ENCODE measurements around the gene BCORL1. TPM values are rescaled to one million over a fixed set of nuclear protein-coding genes. Genes with fewer than 3 reads are reported as not detected.
A peak's percentile ranks its signal among the peaks of the same experiment; 100 is the strongest.

Gene BCORL1
- total RNA-seq, 4 donors from 2014 or later, result 4.3 to 10.0 (median 7.9) TPM

DNA sequence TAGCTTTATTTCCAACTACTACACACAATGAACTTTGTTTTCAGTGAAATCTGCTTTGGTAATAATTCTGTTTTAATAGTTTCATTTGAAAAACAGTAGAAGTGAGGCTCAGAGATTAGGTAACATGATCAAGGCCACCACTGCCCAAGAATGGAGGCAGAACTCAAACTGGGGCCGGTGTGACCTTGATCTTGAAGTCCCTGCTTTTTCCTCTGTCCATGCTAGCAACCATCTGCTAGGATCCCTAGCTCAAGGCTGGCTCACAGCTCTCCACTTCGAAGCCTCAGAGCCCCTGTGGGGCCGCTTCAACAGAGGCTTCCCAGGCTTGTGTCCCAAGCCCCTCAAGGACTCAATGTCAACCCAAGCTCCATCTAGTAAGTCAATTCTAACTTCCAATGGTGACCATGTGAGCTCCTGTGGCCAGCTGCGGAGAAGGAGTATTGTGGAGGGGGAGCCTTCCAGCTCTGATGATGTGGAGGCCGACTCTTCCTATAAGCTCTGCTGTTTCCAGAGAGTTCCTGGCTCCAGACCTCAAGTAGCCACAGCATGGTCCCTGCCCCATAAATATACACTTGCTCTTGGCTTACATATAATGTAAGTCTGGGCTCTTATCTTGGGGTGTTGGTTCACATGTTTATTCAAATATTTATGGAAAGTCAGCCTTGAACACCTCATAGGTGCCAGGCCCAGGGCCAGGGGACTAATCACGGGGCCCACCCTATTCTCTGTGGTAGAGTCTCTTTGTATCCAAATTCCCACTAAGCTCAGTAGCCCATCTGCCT is 113.0 kb downstream of the BCORL1 start:
- intact Hi-C loops (cut with DNase I; ENCODE audit: low total_unique reads), result no loop called here
- TF ChIP-seq POLR2A (IDR thresholded peaks at IDR 0.05), result no peak
- TF ChIP-seq, protein P1, sequence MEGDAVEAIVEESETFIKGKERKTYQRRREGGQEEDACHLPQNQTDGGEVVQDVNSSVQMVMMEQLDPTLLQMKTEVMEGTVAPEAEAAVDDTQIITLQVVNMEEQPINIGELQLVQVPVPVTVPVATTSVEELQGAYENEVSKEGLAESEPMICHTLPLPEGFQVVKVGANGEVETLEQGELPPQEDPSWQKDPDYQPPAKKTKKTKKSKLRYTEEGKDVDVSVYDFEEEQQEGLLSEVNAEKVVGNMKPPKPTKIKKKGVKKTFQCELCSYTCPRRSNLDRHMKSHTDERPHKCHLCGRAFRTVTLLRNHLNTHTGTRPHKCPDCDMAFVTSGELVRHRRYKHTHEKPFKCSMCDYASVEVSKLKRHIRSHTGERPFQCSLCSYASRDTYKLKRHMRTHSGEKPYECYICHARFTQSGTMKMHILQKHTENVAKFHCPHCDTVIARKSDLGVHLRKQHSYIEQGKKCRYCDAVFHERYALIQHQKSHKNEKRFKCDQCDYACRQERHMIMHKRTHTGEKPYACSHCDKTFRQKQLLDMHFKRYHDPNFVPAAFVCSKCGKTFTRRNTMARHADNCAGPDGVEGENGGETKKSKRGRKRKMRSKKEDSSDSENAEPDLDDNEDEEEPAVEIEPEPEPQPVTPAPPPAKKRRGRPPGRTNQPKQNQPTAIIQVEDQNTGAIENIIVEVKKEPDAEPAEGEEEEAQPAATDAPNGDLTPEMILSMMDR (IDR thresholded peaks at IDR 0.05), result no peak
- WGBS, 2 donors, result 77 to 84% methylated on average over 5 to 6 of the region's 6 CpGs
- H3K4me3 ChIP-seq (ENCODE audit: low read depth, poor library complexity, severe bottlenecking), result no peak overlapping the region
- DNase-seq (ENCODE audit: low spot score in 2 of 2), result no peak

DNA sequence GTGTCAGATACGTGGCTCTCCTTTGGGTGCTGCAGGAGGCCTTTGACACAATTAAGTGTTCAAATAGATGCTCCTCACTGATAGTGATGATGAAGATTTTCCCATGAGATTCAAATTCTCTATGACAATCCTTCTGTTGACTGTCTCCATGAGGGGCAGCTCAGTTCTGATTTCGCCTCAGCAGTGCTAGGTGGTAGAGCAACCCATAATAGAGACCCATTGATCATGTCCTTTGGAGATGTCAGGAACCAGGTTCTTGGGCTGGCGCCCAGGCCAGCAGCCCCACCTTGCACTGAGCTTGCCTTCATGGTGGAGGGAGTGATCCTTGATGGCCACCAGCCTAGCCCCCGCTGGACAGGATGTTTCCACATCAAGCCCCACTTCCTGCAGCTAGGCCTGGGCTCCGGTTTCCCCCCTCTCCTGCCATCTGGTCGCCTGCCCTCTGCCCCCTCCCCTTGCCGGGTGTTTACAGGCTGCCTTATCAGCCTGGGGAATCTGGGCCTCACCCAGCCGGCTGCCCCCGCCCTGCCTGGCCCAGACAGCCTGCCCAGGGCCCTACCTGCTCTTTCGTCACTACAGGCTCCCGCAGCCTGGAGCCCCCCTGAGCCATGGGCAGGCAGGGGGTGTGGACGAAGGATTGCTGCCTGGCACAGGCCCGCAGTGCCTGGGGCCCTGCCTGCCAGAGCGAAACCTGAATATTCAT is 115.2 kb downstream of the BCORL1 start:
- intact Hi-C loops (cut with DNase I; ENCODE audit: low total_unique reads), result no loop called here
- DNase-seq (ENCODE audit: low spot score in 2 of 2), result no peak
- TF ChIP-seq, protein P1 (IDR thresholded peaks at IDR 0.05), result no peak
- TF ChIP-seq POLR2A (IDR thresholded peaks at IDR 0.05), result no peak
- WGBS, 2 donors, result 33 to 38% methylated on average over 4 to 14 of the region's 14 CpGs
- no peak overlapping the region for H3K4me3 ChIP-seq (ENCODE audit: low read depth, poor library complexity, severe bottlenecking)

DNA sequence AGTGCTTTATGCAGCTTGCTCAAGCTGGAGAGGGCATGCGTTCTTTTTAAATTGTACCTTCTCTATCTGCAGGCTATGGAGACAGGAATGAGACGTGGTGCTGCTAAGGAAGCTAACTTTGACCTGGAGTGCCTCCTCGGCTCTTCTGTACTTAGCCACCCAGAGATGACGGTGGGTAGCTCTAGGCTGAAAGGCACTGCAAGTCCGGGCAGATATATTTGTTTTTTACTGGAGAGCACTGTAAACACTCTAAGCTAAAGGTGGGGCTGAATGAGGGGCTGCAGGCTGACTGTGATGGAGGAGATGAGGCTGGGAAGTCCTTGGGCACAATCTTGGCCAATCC is 115.7 kb downstream of the BCORL1 start:
- intact Hi-C loops (cut with DNase I; ENCODE audit: low total_unique reads), result no loop called here
- no peak for DNase-seq (ENCODE audit: low spot score in 2 of 2)
- WGBS, 2 donors, result 28 to 38% methylated on average over 4 to 5 of the region's 5 CpGs
- H3K4me3 ChIP-seq (ENCODE audit: low read depth, poor library complexity, severe bottlenecking), result no peak overlapping the region
- TF ChIP-seq POLR2A (IDR thresholded peaks at IDR 0.05), result no peak
- TF ChIP-seq, protein P1 (IDR thresholded peaks at IDR 0.05), result no peak

- intact Hi-C loops (cut with DNase I; ENCODE audit: low total_unique reads), result no loop called here
- H3K4me3 ChIP-seq (ENCODE audit: low read depth, poor library complexity, severe bottlenecking), result no peak overlapping the region
- peak; percentile 70 to 92 for DNase-seq (ENCODE audit: low spot score in 2 of 2)
- TF ChIP-seq POLR2A (IDR thresholded peaks at IDR 0.05), result no peak
- TF ChIP-seq, protein P1 (IDR thresholded peaks at IDR 0.05), result no peak
- WGBS, 2 donors, result 14 to 41% methylated on average over 5 of the region's 5 CpGs
These were observed 117.7 kb downstream of the BCORL1 start for GRCh38 chrX:130100180-130100579.

- 72 to 80% methylated on average over 2 to 3 of the region's 3 CpGs for WGBS, 2 donors
- no peak for DNase-seq (ENCODE audit: low spot score in 2 of 2)
- intact Hi-C loops (cut with DNase I; ENCODE audit: low total_unique reads), result no loop called here
- H3K4me3 ChIP-seq (ENCODE audit: low read depth, poor library complexity, severe bottlenecking), result no peak overlapping the region
- TF ChIP-seq, protein P1 (IDR thresholded peaks at IDR 0.05), result no peak
- no peak for TF ChIP-seq POLR2A (IDR thresholded peaks at IDR 0.05)
These were observed 121.2 kb downstream of the BCORL1 start for GRCh38 chrX:130103605-130104004.
